ENCODE measurements around the gene ACSL6. TPM values are rescaled to one million over a fixed set of nuclear protein-coding genes. Genes with fewer than 3 reads are reported as not detected.

The ACSL6 gene
- total RNA-seq, 1 donor from 2014 or later, result 0.97 TPM

- Mint-ChIP-seq H3K27me3 (peaks cover 6% of the 10 kb centered on the region), H3K36me3 (no peaks in the 10 kb centered on the region), H3K9me3 (no peaks in the 10 kb centered on the region), H3K27ac (no peak overlapping the region), H3K4me1 (ENCODE audit: unreplicated experiment) (no peaks in the 10 kb centered on the region), H3K4me3 (no peak overlapping the region)
- peak; percentile 37 for DNase-seq (ENCODE audit: extremely low spot score, unreplicated experiment)
- TF ChIP-seq CTCF (conservative IDR thresholded peaks at IDR 0.05), result no peak
Observed at GRCh38 chr5:131977212-131977604, 34.2 kb downstream of the ACSL6 start.

- Mint-ChIP-seq H3K27me3 (peaks cover 6% of the 10 kb centered on the region), H3K4me1 (ENCODE audit: unreplicated experiment) (no peaks in the 10 kb centered on the region), H3K36me3 (no peaks in the 10 kb centered on the region), H3K9me3 (no peaks in the 10 kb centered on the region), H3K27ac (no peak overlapping the region), H3K4me3 (no peak overlapping the region)
- no peak for TF ChIP-seq CTCF (conservative IDR thresholded peaks at IDR 0.05)
- peak; percentile 51 for DNase-seq (ENCODE audit: extremely low spot score, unreplicated experiment)
Observed at GRCh38 chr5:131976414-131977211, 34.8 kb downstream of the ACSL6 start.

GRCh38 chr5:131974956-131975726 is 36.3 kb downstream of the ACSL6 start:
- DNase-seq (ENCODE audit: extremely low spot score, unreplicated experiment), result peak; percentile 63
- no peaks in the 10 kb centered on the region for H3K4me1 Mint-ChIP-seq (ENCODE audit: unreplicated experiment)
- peaks cover 6% of the 10 kb centered on the region for H3K27me3 Mint-ChIP-seq
- no peak for TF ChIP-seq CTCF (conservative IDR thresholded peaks at IDR 0.05)
- no peak overlapping the region for H3K27ac Mint-ChIP-seq
- no peak overlapping the region for H3K4me3 Mint-ChIP-seq
- H3K9me3 Mint-ChIP-seq, result no peaks in the 10 kb centered on the region
- no peaks in the 10 kb centered on the region for H3K36me3 Mint-ChIP-seq

GRCh38 chr5:131974622-131974955 is 36.9 kb downstream of the ACSL6 start:
- no peak overlapping the region for H3K4me3 Mint-ChIP-seq
- H3K9me3 Mint-ChIP-seq, result no peaks in the 10 kb centered on the region
- peaks cover 6% of the 10 kb centered on the region for H3K27me3 Mint-ChIP-seq
- no peaks in the 10 kb centered on the region for H3K36me3 Mint-ChIP-seq
- no peak for TF ChIP-seq CTCF (conservative IDR thresholded peaks at IDR 0.05)
- peak; percentile 48 for DNase-seq (ENCODE audit: extremely low spot score, unreplicated experiment)
- H3K4me1 Mint-ChIP-seq (ENCODE audit: unreplicated experiment), result no peaks in the 10 kb centered on the region
- no peak overlapping the region for H3K27ac Mint-ChIP-seq

GRCh38 chr5:131974016-131974415 is 37.4 kb downstream of the ACSL6 start:
- Mint-ChIP-seq H3K4me1 (ENCODE audit: unreplicated experiment) (no peaks in the 10 kb centered on the region), H3K27me3 (peaks cover 5% of the 10 kb centered on the region), H3K4me3 (no peak overlapping the region), H3K36me3 (no peaks in the 10 kb centered on the region), H3K27ac (no peak overlapping the region), H3K9me3 (no peaks in the 10 kb centered on the region)
- DNase-seq (ENCODE audit: extremely low spot score, unreplicated experiment), result no peak
- no peak for TF ChIP-seq CTCF (conservative IDR thresholded peaks at IDR 0.05)

All from type B pancreatic cell (in vitro differentiated cells).